Parathyroid adenoma (tissue), 2 donors: ENCODE measurements around the gene IKBIP.

ENCODE experiments used
- H2AFZ ChIP-seq: fragments of 300-600 bp; sonication (generic); one replicate; pipeline ENCODE4 v1.7.0; 2017; ENCODE audit warnings: antibody characterized with exemption, mild to moderate bottlenecking
- H3K27ac ChIP-seq: fragments of 300-600 bp; sonication (generic); one replicate; pipeline ENCODE4 v1.7.0; 2017
- H3K27me3 ChIP-seq: fragments of 300-600 bp; sonication (generic); one replicate; pipeline ENCODE4 v1.7.0; 2017; ENCODE audit warnings: low read length; ENCODE audit not compliant: control insufficient read depth, insufficient read depth
- H3K36me3 ChIP-seq: fragments of 300-600 bp; sonication (generic); one replicate; pipeline ENCODE4 v1.7.0; 2017; ENCODE audit warnings: low read length; ENCODE audit not compliant: control insufficient read depth, insufficient read depth
- H3K4me1 ChIP-seq: fragments of 300-600 bp; sonication (generic); one replicate; pipeline ENCODE4 v1.7.0; 2017; ENCODE audit warnings: control low read depth
- H3K4me2 ChIP-seq: fragments of 300-600 bp; sonication (generic); one replicate; pipeline ENCODE4 v1.7.0; 2017; ENCODE audit warnings: low read length
- H3K4me3 ChIP-seq: fragments of 300-600 bp; sonication (generic); one replicate; pipeline ENCODE4 v1.7.0; 2017; ENCODE audit warnings: low read depth, low read length
- H3K79me2 ChIP-seq: fragments of 300-600 bp; sonication (generic); one replicate; pipeline ENCODE4 v1.7.0; 2017; ENCODE audit warnings: control low read depth
- H3K9ac ChIP-seq: fragments of 300-600 bp; sonication (generic); one replicate; pipeline ENCODE4 v1.7.0; 2017; ENCODE audit warnings: mild to moderate bottlenecking
- H3K9me3 ChIP-seq: fragments of 300-600 bp; sonication (generic); one replicate; pipeline ENCODE4 v1.7.0; 2017; ENCODE audit warnings: low read length; ENCODE audit not compliant: control insufficient read depth
- CTCF ChIP-seq: fragments of 300-600 bp; sonication (generic); IDR thresholded peaks from one replicate; pipeline ENCODE4 v1.7.0; 2017; ENCODE audit warnings: antibody characterized with exemption, mild to moderate bottlenecking
- donor health status: primary hyperparathyroidism.

The IKBIP gene

DNA sequence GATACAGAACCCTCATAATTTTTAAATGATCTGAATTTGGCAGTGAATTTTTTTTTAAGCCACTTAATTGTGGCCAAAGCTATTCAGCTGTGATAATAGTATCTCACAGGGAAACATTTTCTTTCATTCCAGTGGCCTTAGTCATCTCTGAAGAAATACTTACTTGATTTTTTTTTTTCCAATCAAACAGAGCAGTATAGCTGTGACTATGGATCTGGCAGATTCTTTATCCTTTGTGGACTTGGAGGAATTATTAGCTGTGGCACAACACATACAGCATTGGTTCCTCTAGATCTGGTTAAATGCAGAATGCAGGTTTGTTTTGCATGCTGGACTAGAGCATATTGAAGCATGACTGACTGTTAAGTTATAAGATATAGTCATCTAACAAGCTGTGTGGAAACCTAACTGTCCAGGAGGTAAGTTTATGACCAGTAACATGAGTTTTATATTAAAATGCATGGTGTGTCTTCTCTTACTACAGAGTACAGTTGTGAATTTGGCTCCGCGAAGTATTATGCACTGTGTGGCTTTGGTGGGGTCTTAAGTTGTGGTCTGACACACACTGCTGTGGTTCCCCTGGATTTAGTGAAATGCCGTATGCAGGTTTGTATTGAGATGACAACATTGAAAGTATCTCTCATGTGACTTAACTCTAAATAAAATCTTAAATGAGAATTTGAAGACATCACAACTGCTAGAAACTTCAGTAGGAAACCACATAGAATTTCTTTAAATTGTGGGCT, 49.2 kb downstream of the IKBIP start:
- Histone ChIP-seq H3K27me3 (no peaks in the 10 kb centered on the region), H3K79me2 (peaks cover 28% of the 10 kb centered on the region), H3K4me2 (peak overlapping the region; percentile 95), H3K9me3 (no peaks in the 10 kb centered on the region), H3K4me1 (peaks cover 13% of the 10 kb centered on the region), H2AFZ (no peak overlapping the region), H3K27ac (peak overlapping the region; percentile 11), H3K9ac (peak overlapping the region; percentile 13), H3K36me3 (no peaks in the 10 kb centered on the region), H3K4me3 (peak overlapping the region; percentile 99)
- no peak for TF ChIP-seq CTCF

DNA sequence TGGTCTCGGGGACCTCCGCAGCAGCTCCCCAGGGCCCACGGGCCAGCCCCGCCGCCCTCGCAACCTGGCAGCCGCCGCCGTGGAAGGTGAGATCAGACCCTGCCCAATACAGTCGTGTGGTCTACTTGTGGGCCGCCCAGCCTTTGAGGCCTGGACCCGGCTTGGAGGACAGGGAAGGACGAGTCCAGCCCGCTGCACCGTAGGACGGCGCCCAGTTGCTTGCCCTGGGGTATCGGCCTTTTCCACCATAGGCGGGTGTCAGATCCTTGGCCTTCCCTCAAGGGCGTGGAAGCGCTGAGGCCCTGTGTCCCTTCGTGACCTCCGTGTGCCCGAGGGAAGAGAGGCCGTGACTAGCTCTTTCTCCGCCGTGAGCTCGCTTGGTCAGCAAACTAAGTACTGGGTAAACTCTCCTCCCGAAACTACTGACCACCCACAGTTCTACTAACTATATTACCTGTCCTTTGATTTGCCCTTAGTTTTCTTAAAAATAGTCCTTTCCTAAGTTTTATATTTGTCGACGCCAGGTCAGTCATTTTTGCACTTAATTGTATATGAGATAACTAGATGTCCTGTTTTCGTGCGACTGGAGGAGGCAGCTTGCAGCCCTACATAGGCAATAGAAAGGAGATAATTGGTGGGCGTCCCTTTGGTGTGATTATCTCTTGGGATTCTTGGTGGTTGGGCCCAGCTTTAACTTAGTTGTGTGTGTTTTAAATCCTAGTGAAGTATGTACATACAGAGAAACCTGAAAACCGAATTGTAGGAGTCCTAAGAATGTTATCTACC, 50.3 kb downstream of the IKBIP start:
- peak overlapping the region; percentile 99 for H3K27ac ChIP-seq
- peak overlapping the region; percentile 95 for H3K4me2 ChIP-seq
- H2AFZ ChIP-seq = peak overlapping the region; percentile 84
- TF ChIP-seq CTCF = no peak
- H3K9me3 ChIP-seq = no peaks in the 10 kb centered on the region
- peaks cover 13% of the 10 kb centered on the region for H3K4me1 ChIP-seq
- H3K79me2 ChIP-seq = peaks cover 28% of the 10 kb centered on the region
- H3K36me3 ChIP-seq = no peaks in the 10 kb centered on the region
- H3K9ac ChIP-seq = peak overlapping the region; percentile 100
- peak overlapping the region; percentile 99 for H3K4me3 ChIP-seq
- no peaks in the 10 kb centered on the region for H3K27me3 ChIP-seq

GRCh38 chr12:98593351-98594049, 51.1 kb downstream of the IKBIP start, which contains the start of gene SLC25A3:
Gene SLC25A3, plus strand, starts transcription at chr12:98593686. Its CDS starts 293 bp downstream, at chr12:98593979.
- peak within 1 kb of the TSS; percentile 84 for H2AFZ ChIP-seq
- peak within 1 kb of the TSS; percentile 99 for H3K27ac ChIP-seq
- H3K4me2 ChIP-seq = peak within 1 kb of the TSS; percentile 95
- no peaks in the 10 kb centered on the region for H3K9me3 ChIP-seq
- no peaks in the 10 kb centered on the region for H3K27me3 ChIP-seq
- H3K36me3 ChIP-seq = no peaks in the 10 kb centered on the region
- H3K79me2 ChIP-seq = peaks cover 28% of the 10 kb centered on the region
- peak within 1 kb of the TSS; percentile 100 for H3K9ac ChIP-seq
- H3K4me1 ChIP-seq = peaks cover 13% of the 10 kb centered on the region
- peak within 1 kb of the TSS; percentile 99 for H3K4me3 ChIP-seq
- TF ChIP-seq CTCF = no peak

- H3K4me2 ChIP-seq = peak overlapping the region; percentile 52
- H3K27ac ChIP-seq = peak overlapping the region; percentile 99
- peaks cover 28% of the 10 kb centered on the region for H3K79me2 ChIP-seq
- no peaks in the 10 kb centered on the region for H3K36me3 ChIP-seq
- no peaks in the 10 kb centered on the region for H3K27me3 ChIP-seq
- H2AFZ ChIP-seq = peak overlapping the region; percentile 63
- H3K4me3 ChIP-seq = peak overlapping the region; percentile 99
- TF ChIP-seq CTCF = no peak
- peaks cover 13% of the 10 kb centered on the region for H3K4me1 ChIP-seq
- no peaks in the 10 kb centered on the region for H3K9me3 ChIP-seq
- H3K9ac ChIP-seq = no peak overlapping the region
Observed at GRCh38 chr12:98592825-98593322, 51.7 kb downstream of the IKBIP start.
